Right hindlimb (tissue), 1 donor: ENCODE results near the gene SLC22A2.
"Not testable (repeated sequence)": the region's sequence is repeated elsewhere in the genome, so short reads cannot be mapped to it uniquely, and the experiment has no call there.

Source experiments
- DNase-seq: peaks from one replicate; pipeline ENCODE4 v3.0.0-alpha.2; 2018

The SLC22A2 gene

GRCh38 chr6:160258346-160259142, at the start of gene SLC22A2:
Gene SLC22A2 (minus strand): TSS chr6:160258821. CDS start chr6:160258757, 64 bp downstream.
- no peak for DNase-seq

DNA sequence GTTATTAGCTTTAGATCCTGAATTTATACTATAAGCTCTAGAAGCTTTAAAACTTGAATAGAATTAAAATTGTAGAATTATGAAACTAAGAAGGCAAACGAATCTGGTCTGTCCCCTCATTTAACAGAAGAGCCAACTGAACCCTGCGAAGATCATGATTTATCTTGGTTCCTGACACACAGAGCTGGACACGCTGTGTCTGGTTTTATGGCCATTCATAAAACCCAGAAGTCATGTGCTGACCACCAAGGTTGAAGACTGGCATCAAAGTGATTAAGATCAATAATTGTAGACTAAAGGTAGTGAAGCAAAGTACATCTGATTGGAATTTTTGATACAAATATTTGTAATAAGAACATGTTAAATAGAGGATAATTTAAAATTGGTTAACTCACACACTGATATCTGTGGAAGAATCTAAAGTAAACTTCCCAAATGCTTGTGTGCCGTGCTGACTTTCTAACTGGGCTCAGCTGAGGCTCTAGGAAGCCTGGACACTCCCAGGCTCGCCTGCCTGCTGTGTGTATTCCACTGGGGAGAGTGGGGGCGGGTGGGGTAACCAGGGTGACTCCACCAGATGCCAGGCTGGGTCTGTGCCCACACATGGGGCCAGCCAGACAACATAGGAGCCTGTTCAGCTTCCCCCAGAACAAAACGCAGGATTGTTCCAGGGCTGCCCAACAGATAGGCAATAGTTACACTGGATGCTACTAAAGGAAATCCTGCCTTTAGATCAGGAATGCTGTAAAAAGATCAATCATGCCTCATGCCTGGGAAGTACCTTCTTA, 47.5 kb upstream of the SLC22A2 start:
- DNase-seq = peak; percentile 42

DNA sequence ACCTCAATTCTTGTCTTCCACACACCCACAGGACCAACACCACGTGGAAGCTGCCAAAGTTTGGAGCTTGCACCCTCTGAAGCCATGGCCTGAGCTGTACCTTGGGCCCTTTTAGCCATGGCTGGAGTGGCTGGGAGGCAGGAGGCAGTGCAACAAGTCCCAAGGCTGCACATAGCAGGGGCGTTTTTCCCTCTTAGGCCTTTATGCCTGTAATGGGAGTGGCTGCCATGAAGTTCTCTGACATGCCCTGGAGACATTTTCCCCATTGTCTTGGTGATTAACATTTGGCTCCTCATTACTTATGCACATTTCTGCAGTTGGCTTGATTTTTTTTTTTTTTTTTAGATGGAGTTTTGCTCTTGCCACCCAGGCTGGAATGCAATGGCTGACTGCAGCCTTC, 45.2 kb upstream of the SLC22A2 start:
- no peak for DNase-seq

- DNase-seq = not testable (repeated sequence)
Measured at GRCh38 chr6:160302431-160303082, 43.9 kb upstream of the SLC22A2 start.

GRCh38 chr6:160301339-160301738, 42.7 kb upstream of the SLC22A2 start:
- peak; percentile 58 for DNase-seq

DNA sequence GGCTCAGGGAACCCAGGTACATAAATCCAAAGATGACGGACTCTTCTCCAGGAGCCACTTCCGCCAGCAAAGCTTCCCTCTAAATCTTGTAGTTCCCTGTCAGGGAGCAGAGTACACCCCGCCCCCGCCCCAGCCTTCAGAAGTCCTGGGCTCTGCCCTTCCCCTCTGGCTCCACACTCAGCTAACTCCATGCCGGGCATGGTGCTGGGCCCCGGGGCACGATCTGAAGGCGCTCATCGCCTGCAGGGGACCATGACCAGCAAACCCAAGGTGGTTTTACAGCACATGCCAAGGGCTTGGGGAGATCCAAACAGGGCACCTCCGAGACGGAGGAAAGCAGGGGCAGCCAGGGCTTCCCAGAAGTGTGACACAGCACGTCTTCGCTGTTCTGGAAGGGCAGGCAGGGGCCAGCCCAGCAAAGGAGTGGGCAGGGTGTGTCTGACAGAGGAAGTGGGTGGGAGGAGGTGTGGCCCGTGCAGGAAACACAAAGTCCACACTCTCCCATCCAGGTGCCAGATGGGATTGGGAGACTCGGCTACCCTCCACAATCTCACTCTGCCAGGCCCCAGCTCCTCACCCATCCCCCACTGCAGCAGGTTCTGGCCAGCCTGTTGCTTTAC, 41.6 kb upstream of the SLC22A2 start:
- DNase-seq = no peak

- DNase-seq = no peak
Measured at GRCh38 chr6:160299559-160299958, 40.9 kb upstream of the SLC22A2 start.

DNA sequence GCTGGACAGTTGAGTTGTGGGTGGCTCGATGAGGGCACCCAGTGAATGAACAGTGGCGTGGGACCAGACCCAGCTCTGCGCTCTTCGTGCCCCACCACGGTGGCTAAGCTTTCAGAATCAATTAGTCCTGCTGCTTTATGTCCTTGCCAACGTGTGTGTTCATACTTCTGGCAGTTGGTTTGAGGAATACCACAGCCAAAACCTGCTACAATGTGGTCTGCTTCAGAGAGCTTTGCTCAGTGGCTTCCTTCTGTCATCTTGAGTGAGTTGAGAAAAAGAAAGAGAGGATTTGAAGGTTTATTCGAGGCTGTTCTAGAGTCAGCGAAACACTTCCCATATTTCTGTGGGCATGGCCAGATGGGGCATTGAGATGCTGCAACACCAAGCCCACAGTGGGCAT, 39.5 kb upstream of the SLC22A2 start:
- DNase-seq = no peak

DNA sequence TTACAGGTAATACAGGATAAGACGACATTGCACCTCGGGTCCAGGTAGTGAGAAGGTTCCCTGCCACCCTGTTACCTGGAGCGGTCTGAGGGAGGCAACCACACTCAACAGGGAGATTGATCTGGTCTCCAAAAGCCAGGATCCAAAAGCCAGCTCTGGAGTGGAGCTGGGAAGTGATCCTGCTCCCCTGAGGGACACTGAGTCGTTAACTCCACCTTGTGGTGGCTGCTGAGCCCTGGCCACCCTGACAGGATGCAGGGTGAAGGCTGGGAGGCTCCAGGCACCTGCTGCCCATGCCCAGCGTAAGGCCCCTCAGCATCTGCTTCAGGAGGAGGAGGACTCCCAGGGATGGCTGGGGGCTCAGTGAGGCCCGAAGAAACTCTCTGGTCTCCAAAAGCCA, 38.7 kb upstream of the SLC22A2 start:
- no peak for DNase-seq

GRCh38 chr6:160293844-160294243, 35.2 kb upstream of the SLC22A2 start:
- peak; percentile 42 for DNase-seq

DNA sequence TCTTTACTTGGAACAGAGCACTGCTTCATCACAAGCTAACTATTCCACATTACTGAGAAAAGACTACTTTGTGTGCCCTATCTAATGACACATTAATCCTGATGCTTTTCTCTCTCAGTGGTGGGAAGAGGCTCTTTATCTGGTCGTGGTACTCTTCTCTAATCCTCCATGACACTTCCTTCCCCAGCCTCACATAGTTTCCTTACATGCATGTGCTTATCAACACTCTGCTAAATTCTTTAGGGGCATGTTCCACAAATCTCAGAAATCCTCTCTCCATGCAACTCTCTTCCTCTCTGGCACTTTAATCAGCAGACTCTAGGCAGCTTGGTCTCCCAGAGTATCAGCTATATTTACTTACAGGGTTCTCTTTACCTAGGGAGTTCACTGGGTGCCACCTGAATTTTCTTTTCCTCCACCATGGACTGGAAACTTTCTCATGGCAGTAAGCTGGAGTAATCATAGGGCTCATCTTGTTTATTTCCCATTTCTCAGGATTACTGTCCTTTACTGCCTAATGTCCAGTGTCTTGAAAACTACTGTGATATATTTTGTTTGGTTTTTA, 27.0 kb upstream of the SLC22A2 start:
- DNase-seq = no peak

DNA sequence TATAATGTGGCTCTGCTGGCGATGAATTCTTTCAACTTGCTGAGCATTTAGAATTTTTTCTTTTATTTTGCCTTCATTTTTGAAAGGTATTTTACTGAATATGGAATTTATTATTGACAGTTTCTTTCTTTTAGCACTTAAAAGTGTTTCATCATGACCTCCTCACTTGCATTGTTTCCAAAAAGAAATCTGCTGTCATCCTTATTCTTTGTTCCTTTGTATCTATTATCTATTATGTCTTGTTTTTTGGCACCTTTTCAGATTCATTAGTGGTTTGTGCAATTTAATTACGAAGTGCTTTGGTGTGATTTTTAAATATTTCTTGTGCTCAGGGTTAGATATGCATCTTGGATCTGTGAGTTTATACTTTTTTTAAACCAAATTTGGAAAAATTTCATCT, 26.0 kb upstream of the SLC22A2 start:
- DNase-seq = no peak

- DNase-seq = no peak
Measured at GRCh38 chr6:160282444-160282843, 23.8 kb upstream of the SLC22A2 start.

GRCh38 chr6:160279850-160280249, 21.2 kb upstream of the SLC22A2 start:
- DNase-seq = no peak

DNA sequence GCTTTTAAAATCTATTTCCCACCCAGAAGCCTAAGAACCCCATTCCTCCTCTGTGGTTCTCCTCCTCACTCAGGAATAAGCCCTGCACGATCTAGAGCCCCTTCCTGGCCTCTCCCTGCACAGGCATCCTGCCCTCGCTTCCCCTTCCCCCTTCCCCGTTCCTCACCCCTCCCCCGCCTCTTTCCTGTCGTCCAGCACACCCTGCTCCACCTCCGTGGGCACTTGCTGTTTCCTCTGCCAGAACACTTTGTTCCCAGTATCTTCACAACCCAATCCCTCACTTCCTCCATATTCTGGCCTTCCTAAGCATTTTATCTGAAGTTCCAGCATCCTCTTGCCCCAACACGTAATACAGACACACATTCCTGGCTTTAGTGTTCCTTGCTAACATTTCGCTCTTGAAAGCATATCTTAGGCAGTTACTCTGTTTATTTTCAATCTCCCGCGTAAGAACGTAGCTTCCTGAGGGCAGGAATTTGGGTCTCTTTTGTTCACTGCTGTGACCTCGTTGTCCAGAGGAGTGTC, 20.2 kb upstream of the SLC22A2 start:
- no peak for DNase-seq

DNA sequence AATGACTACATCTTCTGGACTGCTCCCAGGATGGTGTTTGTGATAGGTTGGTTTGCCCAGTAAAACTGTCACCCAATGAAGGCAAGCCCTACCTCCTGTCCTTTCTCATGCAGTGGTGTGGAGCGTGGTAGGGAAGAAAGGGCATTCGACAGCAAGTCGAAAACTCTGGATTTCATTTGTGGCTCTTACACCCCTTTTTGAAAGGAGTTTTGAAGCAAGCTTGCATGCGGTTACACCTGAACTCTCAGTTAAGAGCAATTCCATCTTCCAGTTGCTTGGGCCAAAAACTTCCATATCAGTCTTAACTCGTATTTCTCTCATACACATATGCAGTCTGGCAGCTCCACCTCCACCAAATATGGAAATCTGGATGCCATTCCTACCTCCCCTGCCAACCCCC, 19.7 kb upstream of the SLC22A2 start:
- no peak for DNase-seq

- no peak for DNase-seq
Measured at GRCh38 chr6:160277546-160277945, 18.9 kb upstream of the SLC22A2 start.

DNA sequence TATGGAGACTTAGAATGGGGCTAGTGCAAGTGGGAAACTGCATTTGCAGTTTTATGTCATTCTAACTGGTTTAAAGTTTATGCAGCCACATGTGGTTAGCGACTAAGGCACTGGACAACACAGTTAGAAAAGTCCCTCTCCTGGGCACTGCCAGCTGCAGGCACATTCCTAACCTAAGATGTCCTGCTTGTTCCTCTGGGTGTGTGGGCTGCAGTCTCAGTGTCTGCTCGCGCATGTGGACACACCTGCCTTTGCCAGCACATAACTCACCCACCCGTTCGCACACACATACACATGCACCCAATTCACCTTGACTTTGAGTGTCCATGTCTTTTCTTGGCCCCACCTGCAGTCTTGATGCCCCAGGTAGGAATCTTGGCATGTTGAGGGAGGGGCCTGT, 18.5 kb upstream of the SLC22A2 start:
- DNase-seq = no peak

DNA sequence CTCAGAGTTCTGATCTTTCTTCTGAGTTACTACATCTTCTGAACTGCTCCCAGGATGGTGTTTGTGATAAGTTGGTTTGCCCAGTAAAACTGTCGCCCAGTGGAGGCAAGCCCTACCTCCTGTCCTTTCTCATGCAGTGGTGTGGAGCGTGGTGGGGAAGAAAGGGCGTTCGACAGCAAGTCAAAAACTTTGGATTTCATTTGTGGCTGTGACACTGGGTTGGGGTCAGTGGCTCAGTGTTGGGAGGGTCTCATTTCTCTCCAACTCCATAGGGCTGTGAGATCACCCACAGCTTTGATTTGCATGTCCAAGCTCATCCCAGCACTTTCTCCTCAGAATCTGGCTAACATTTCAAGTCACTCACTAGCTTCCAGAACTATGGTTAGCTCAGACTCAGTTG, 17.5 kb upstream of the SLC22A2 start:
- DNase-seq = no peak

- DNase-seq = peak; percentile 35
Measured at GRCh38 chr6:160275511-160276003, 16.9 kb upstream of the SLC22A2 start.

DNA sequence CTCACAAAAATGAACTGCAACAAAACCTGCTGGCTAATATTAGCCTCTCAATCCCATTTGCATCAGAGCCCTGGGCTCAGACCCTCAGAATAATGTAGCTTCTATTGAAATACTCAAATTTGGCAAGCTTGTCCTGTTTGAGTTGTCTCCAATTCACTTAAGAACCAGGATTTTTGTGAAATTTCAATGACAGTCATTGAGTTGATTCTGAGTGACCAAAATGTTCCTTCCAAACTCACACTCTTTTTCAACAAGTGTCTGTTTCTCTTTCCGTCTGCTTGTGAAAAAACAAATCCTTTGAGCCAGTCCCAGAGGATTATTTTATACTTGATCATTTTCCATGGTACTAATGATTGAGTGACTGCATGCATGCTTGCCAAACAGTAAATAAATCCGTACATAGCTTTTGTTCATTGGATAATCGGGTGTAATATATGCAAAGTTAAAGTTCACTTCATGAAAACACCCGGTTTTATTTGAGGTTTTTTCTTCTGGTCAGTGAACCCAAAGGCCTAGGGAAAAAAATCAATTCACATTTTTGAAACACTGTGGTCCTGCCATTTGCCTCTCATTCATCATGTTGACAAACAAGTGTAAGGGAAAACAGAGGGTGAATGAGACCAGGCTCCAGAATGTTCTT, 16.4 kb upstream of the SLC22A2 start:
- no peak for DNase-seq

DNA sequence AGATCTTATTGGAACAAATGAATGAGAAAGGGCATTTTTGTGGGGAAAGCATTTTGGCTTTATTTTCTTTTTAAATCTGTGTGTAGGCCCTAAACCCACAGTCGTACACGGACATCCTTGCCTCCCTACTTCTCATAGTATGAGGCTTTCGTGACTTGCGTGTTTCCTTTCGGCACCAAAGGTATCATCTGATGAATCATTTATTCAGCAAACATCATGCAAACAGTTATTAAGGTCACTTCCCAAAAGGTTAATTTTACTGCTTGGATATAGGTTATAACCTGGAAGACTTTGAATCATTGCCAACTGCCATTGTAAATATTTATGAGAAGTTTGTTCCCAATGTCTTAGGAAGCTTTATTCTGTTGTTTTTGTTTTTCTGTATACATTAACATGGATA, 15.1 kb upstream of the SLC22A2 start:
- no peak for DNase-seq
